ENCODE results near the gene RAVER2. TPM values are rescaled to one million over a fixed set of nuclear protein-coding genes. Genes with fewer than 3 reads are reported as not detected.
"Not testable (repeated sequence)": the region's sequence is repeated elsewhere in the genome, so short reads cannot be mapped to it uniquely, and the experiment has no call there.

RAVER2 gene
- total RNA-seq, 5 donors from 2014 or later (not counting 1 experiment from before 2014, with no cell fraction given), result 0.76 to 2.2 (median 1.4) TPM

- Histone ChIP-seq H3K4me1 (ENCODE audit: control insufficient read depth in 1 of 2, extremely low read depth in 1 of 2, insufficient read depth in 2 of 2, low read length in 2 of 2) (no peaks in the 10 kb centered on the region), H3K36me3 (ENCODE audit: control insufficient read depth in 2 of 2, extremely low read depth in 1 of 2, insufficient read depth in 1 of 2, low read length in 1 of 2) (no peaks in the 10 kb centered on the region), H3K27ac (ENCODE audit: low read length) (no peak overlapping the region), H3K9me3 (no peaks in the 10 kb centered on the region), H3K27me3 (replicated peaks in 1 of 2; ENCODE audit: control insufficient read depth in 2 of 2, extremely low read depth in 1 of 2, insufficient read depth in 2 of 2, low read length in 1 of 2) (peaks cover 0 to 4% of the 10 kb centered on the region in 2 experiments), H3K4me3 (ENCODE audit: control insufficient read depth in 1 of 2, extremely low read depth in 1 of 2, low read length in 1 of 2) (no peak overlapping the region)
- Mint-ChIP-seq H3K27ac (no peak overlapping the region), H3K4me3 (no peak overlapping the region), H3K36me3 (no peaks in the 10 kb centered on the region), H3K9me3 (peaks cover 7 to 12% (median 10%) of the 10 kb centered on the region in 3 donors), H3K27me3 (peaks cover 34 to 42% of the 10 kb centered on the region in 2 donors), H3K4me1 (no peaks in the 10 kb centered on the region)
- POLR2A ChIA-PET, result no interaction called here
- CTCF ChIA-PET, result interaction anchor here in 1 of 2 donors (0.6 kb wide), 1 partner anchor 37 kb away, joined by 3 read pairs; no protein-coding TSS in a partner anchor
- DNase-seq (no peak), ATAC-seq (replicated peaks in 1 of 4) (no peak)
- 100% methylated on average over 1 of the region's 2 CpGs for WGBS (ENCODE audit: insufficient coverage)
Observed at GRCh38 chr1:64721576-64722145, 23.2 kb upstream of the RAVER2 start.

- ChIA-PET CTCF (no interaction called here), POLR2A (interaction anchor here in 1 of 2 donors (0.7 kb wide), 1 partner anchor 20 kb away, joined by 5 read pairs; no protein-coding TSS in a partner anchor)
- no peak for DNase-seq
- Mint-ChIP-seq H3K4me1 (no peaks in the 10 kb centered on the region), H3K9me3 (no peaks in the 10 kb centered on the region), H3K27me3 (peaks cover 15 to 24% of the 10 kb centered on the region in 2 donors), H3K4me3 (no peak overlapping the region), H3K36me3 (no peaks in the 10 kb centered on the region), H3K27ac (no peak overlapping the region)
- Histone ChIP-seq H3K27me3 (replicated peaks in 1 of 2; ENCODE audit: control insufficient read depth in 2 of 2, extremely low read depth in 1 of 2, insufficient read depth in 2 of 2, low read length in 1 of 2) (no peaks in the 10 kb centered on the region), H3K27ac (ENCODE audit: low read length) (no peak overlapping the region), H3K9me3 (no peaks in the 10 kb centered on the region), H3K4me3 (ENCODE audit: control insufficient read depth in 1 of 2, extremely low read depth in 1 of 2, low read length in 1 of 2) (no peak overlapping the region), H3K36me3 (ENCODE audit: control insufficient read depth in 2 of 2, extremely low read depth in 1 of 2, insufficient read depth in 1 of 2, low read length in 1 of 2) (no peaks in the 10 kb centered on the region), H3K4me1 (ENCODE audit: control insufficient read depth in 1 of 2, extremely low read depth in 1 of 2, insufficient read depth in 2 of 2, low read length in 2 of 2) (no peaks in the 10 kb centered on the region)
- no peak for ATAC-seq (replicated peaks in 1 of 4)
- WGBS (ENCODE audit: insufficient coverage), result 80% methylated on average over 1 of the region's 1 CpG
Observed at GRCh38 chr1:64727861-64728260, 17.0 kb upstream of the RAVER2 start.

- CTCF ChIA-PET, result no interaction called here
- POLR2A ChIA-PET, result no interaction called here
- Mint-ChIP-seq H3K4me1 (no peaks in the 10 kb centered on the region), H3K36me3 (no peaks in the 10 kb centered on the region), H3K27me3 (peaks cover 2 to 7% of the 10 kb centered on the region in 2 donors), H3K9me3 (no peaks in the 10 kb centered on the region), H3K4me3 (no peak overlapping the region), H3K27ac (no peak overlapping the region)
- Histone ChIP-seq H3K36me3 (ENCODE audit: control insufficient read depth in 2 of 2, extremely low read depth in 1 of 2, insufficient read depth in 1 of 2, low read length in 1 of 2) (no peaks in the 10 kb centered on the region), H3K27me3 (replicated peaks in 1 of 2; ENCODE audit: control insufficient read depth in 2 of 2, extremely low read depth in 1 of 2, insufficient read depth in 2 of 2, low read length in 1 of 2) (peaks cover 0 to 2% of the 10 kb centered on the region in 2 experiments), H3K4me1 (ENCODE audit: control insufficient read depth in 1 of 2, extremely low read depth in 1 of 2, insufficient read depth in 2 of 2, low read length in 2 of 2) (no peaks in the 10 kb centered on the region), H3K27ac (ENCODE audit: low read length) (no peak overlapping the region), H3K4me3 (ENCODE audit: control insufficient read depth in 1 of 2, extremely low read depth in 1 of 2, low read length in 1 of 2) (no peak overlapping the region), H3K9me3 (no peaks in the 10 kb centered on the region)
- ATAC-seq (replicated peaks in 1 of 4) (no peak), DNase-seq (no peak)
- WGBS (ENCODE audit: insufficient coverage), result 88% methylated on average over 1 of the region's 3 CpGs
Observed at GRCh38 chr1:64733581-64734286, 11.1 kb upstream of the RAVER2 start.

- H3K27ac ChIP-seq (ENCODE audit: low read length), result no peak overlapping the region
- ChIA-PET CTCF (no interaction called here), POLR2A (no interaction called here)
- peaks cover 0 to 3% of the 10 kb centered on the region in 2 experiments for H3K27me3 ChIP-seq (replicated peaks in 1 of 2; ENCODE audit: control insufficient read depth in 2 of 2, extremely low read depth in 1 of 2, insufficient read depth in 2 of 2, low read length in 1 of 2)
- H3K9me3 Mint-ChIP-seq, result no peaks in the 10 kb centered on the region
- no peak overlapping the region for H3K27ac Mint-ChIP-seq
- 67% methylated on average over 2 of the region's 3 CpGs for WGBS (ENCODE audit: insufficient coverage)
- ATAC-seq (replicated peaks in 1 of 4) (no peak), DNase-seq (no peak)
- no peak overlapping the region for H3K4me3 Mint-ChIP-seq
- H3K27me3 Mint-ChIP-seq, result peaks cover 3 to 7% of the 10 kb centered on the region in 2 donors
- no peaks in the 10 kb centered on the region for H3K9me3 ChIP-seq
- no peaks in the 10 kb centered on the region for H3K4me1 ChIP-seq (ENCODE audit: control insufficient read depth in 1 of 2, extremely low read depth in 1 of 2, insufficient read depth in 2 of 2, low read length in 2 of 2)
- no peaks in the 10 kb centered on the region for H3K36me3 ChIP-seq (ENCODE audit: control insufficient read depth in 2 of 2, extremely low read depth in 1 of 2, insufficient read depth in 1 of 2, low read length in 1 of 2)
- H3K4me1 Mint-ChIP-seq, result no peaks in the 10 kb centered on the region
- no peak overlapping the region for H3K4me3 ChIP-seq (ENCODE audit: control insufficient read depth in 1 of 2, extremely low read depth in 1 of 2, low read length in 1 of 2)
- no peaks in the 10 kb centered on the region for H3K36me3 Mint-ChIP-seq
Observed at GRCh38 chr1:64734287-64734652, 10.6 kb upstream of the RAVER2 start.

- H3K4me1 Mint-ChIP-seq, result peaks cover 12 to 17% (median 12%) of the 10 kb centered on the region in 3 donors
- CTCF ChIA-PET; DNase-seq; H3K9me3 ChIP-seq; H3K9me3 Mint-ChIP-seq; H3K36me3 ChIP-seq (ENCODE audit: control insufficient read depth in 2 of 2, extremely low read depth in 1 of 2, insufficient read depth in 1 of 2, low read length in 1 of 2); H3K4me3 ChIP-seq (ENCODE audit: control insufficient read depth in 1 of 2, extremely low read depth in 1 of 2, low read length in 1 of 2); H3K27ac Mint-ChIP-seq; H3K36me3 Mint-ChIP-seq; ATAC-seq (replicated peaks in 1 of 4); H3K4me3 Mint-ChIP-seq; H3K27me3 Mint-ChIP-seq; H3K27ac ChIP-seq (ENCODE audit: low read length); H3K27me3 ChIP-seq (replicated peaks in 1 of 2; ENCODE audit: control insufficient read depth in 2 of 2, extremely low read depth in 1 of 2, insufficient read depth in 2 of 2, low read length in 1 of 2); POLR2A ChIA-PET: not testable (repeated sequence)
- H3K4me1 ChIP-seq (ENCODE audit: control insufficient read depth in 1 of 2, extremely low read depth in 1 of 2, insufficient read depth in 2 of 2, low read length in 2 of 2), result peaks cover 5 to 11% of the 10 kb centered on the region in 2 experiments
- no CpG with 5 or more reads among the region's 1 CpG for WGBS (ENCODE audit: insufficient coverage)
Observed at GRCh38 chr1:64740687-64741086, 4.2 kb upstream of the RAVER2 start.

- peak overlapping the region; percentile 41 to 66 for H3K27ac Mint-ChIP-seq
- Histone ChIP-seq H3K9me3 (no peaks in the 10 kb centered on the region), H3K27me3 (replicated peaks in 1 of 2; ENCODE audit: control insufficient read depth in 2 of 2, extremely low read depth in 1 of 2, insufficient read depth in 2 of 2, low read length in 1 of 2) (no peaks in the 10 kb centered on the region), H3K36me3 (ENCODE audit: control insufficient read depth in 2 of 2, extremely low read depth in 1 of 2, insufficient read depth in 1 of 2, low read length in 1 of 2) (no peaks in the 10 kb centered on the region), H3K4me3 (ENCODE audit: control insufficient read depth in 1 of 2, extremely low read depth in 1 of 2, low read length in 1 of 2) (peak overlapping the region; percentile 53 to 67), H3K4me1 (ENCODE audit: control insufficient read depth in 1 of 2, extremely low read depth in 1 of 2, insufficient read depth in 2 of 2, low read length in 2 of 2) (peaks cover 5 to 13% of the 10 kb centered on the region in 2 experiments), H3K27ac (ENCODE audit: low read length) (no peak overlapping the region)
- WGBS (ENCODE audit: insufficient coverage), result 25% methylated on average over 3 of the region's 4 CpGs
- CTCF ChIA-PET, result interaction anchor here (0.6 kb wide), 2 partner anchors 71 to 79 kb away, joined by 3 to 4 read pairs; no protein-coding TSS in a partner anchor
- no peaks in the 10 kb centered on the region for H3K36me3 Mint-ChIP-seq
- POLR2A ChIA-PET, result interaction anchor here in 1 of 2 donors (0.6 kb wide), 1 partner anchor 23 kb away, joined by 4 read pairs; no protein-coding TSS in a partner anchor
- peak overlapping the region; percentile 82 to 88 (median 86) for H3K4me3 Mint-ChIP-seq
- H3K4me1 Mint-ChIP-seq, result peaks cover 19 to 23% (median 21%) of the 10 kb centered on the region in 3 donors
- H3K9me3 Mint-ChIP-seq, result no peaks in the 10 kb centered on the region
- peaks cover 0 to 3% of the 10 kb centered on the region in 2 donors for H3K27me3 Mint-ChIP-seq
- no peak for ATAC-seq (replicated peaks in 1 of 4)
- DNase-seq, result no peak
Observed at GRCh38 chr1:64743954-64744491, 852 bp upstream of the RAVER2 start.

Data from T-cell (primary cell).